GM12865 (cell line): ENCODE results near the gene GNG8.

Source experiments
- DNase-seq: peaks from one replicate; pipeline ENCODE4 v3.0.0; 2010; ENCODE audit warnings: low read depth
- H3K4me3 ChIP-seq: 2 replicates; pipeline ENCODE4 v1.5.1; 2011; ENCODE audit warnings: mild to moderate bottlenecking, low read depth, low read length, control low read depth
- TF ChIP-seq, protein P1 (sequence below): IDR thresholded peaks from 2 replicates; pipeline ENCODE4 v1.5.1; 2011; ENCODE audit warnings: low read length, control low read depth, low read depth, inconsistent platforms; ENCODE audit not compliant: insufficient read depth; ENCODE audit errors: missing control alignments

Gene GNG8

DNA sequence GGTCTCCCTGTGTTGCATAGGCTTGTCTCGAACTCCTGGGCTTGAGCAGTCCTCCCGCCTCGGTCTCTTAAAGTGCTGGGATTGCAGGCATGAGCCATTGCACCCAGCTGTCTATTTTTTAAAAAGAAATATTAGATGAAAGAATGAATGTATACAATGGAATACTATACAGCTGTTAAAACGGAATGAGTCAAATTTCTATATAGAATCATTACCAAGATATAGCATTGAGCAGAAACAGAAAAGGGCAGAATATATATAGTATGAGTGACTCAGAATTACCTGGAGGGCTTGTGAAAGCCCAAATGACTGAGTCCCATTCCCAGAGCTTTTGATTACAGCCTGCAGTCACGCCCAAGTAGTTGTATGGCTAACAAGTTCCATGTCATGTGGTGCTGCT, 20.5 kb upstream of the GNG8 start:
- TF ChIP-seq, protein P1, sequence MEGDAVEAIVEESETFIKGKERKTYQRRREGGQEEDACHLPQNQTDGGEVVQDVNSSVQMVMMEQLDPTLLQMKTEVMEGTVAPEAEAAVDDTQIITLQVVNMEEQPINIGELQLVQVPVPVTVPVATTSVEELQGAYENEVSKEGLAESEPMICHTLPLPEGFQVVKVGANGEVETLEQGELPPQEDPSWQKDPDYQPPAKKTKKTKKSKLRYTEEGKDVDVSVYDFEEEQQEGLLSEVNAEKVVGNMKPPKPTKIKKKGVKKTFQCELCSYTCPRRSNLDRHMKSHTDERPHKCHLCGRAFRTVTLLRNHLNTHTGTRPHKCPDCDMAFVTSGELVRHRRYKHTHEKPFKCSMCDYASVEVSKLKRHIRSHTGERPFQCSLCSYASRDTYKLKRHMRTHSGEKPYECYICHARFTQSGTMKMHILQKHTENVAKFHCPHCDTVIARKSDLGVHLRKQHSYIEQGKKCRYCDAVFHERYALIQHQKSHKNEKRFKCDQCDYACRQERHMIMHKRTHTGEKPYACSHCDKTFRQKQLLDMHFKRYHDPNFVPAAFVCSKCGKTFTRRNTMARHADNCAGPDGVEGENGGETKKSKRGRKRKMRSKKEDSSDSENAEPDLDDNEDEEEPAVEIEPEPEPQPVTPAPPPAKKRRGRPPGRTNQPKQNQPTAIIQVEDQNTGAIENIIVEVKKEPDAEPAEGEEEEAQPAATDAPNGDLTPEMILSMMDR = no peak
- H3K4me3 ChIP-seq = no peak overlapping the region
- DNase-seq = no peak

DNA sequence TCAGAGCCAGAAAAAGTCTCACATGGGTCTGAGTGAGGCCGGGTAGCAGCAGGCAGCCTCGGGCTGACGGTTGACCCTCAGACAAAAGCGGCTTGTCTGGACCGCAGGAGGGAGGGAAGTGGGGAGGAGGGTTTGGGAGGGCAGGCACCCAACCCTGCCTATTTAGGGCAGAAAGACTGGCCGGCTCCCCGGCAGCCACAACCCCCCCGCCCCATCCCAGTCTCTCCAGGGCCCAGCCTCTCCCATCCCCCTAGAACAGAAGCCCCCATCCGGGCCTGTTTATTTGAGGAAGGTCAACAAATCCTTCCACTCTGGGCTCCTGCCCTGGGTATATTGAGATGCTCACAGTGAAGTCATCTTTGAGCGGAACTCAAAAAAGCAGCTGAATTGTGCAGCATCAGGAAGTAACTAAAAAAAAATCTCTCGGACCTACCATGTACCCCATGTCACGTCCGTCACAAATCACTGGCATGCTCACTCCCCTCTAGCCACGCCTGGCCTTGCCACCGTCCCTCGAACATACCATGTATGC, 18.7 kb upstream of the GNG8 start:
- TF ChIP-seq, protein P1 = no peak
- DNase-seq = no peak
- no peak overlapping the region for H3K4me3 ChIP-seq

DNA sequence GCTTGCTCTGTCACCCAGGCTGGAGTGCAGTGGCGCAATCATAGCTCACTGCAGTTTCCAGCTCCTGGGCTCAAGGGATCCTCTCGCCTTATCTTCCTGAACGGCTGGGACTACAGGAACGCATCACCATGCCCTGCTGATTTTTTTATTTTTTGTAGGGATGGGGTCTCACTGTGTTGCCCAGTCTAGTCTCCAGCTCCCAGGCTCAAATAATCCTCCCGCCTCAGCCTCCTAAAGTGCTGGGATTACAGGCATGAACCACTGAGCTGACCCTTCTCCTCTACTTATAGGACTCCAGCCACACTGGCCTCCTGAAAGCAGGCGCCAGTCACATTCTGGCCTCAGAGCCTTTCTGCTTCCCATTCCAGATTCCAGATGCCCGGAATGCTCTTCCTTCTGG, 14.4 kb upstream of the GNG8 start:
- DNase-seq = no peak
- H3K4me3 ChIP-seq = no peak overlapping the region
- TF ChIP-seq, protein P1 = no peak

DNA sequence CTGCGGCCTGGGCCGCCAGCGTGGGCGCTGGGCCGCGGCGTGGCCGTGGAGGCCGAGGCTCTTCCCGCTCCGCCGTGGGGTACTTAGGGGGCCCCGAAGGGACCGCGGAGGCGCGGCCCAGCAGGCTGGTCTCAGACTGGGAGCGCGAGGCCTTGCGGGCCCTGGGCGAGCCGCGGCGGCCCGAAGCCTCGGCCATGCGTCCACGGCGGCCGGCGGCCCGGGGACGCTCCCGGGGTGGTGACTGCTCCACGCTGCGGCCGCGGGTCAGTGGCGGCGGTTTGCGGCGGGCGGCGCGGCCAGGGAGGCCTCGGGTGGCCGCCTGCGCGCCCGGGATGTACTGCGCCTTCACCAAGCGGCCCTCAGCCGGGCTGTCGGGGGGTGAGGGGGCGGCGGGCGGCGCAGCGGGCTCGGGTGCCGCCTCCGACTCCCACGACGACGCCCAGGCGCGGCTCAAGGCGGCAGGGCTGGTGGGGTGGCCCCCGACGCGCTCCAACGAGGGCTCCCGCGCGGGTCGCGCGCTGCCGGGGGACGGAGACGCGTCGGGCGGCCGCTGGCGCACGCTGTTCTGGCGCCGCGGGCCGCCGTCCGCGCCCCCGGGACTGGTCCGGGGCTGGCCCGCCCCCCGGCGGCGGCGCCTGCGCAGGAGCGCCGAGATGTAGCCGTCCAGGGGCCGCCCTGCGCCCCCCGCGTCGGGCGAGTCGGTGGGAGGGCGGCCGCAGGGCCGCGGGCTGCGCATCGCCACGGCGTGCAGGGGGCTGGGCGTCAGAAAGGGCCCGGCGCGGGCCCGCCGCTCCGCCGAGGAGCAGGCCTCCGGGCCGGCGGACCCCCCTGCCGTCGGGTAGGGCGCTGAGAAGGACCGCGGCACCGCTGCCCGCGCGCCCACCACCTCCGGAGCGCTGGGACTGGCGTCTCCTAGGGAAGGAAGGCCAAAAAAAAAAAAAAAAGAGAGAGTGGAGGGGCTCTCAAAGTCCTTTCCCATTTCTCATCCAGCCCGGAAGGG, 13.3 kb upstream of the GNG8 start:
- DNase-seq = no peak
- no peak overlapping the region for H3K4me3 ChIP-seq

DNA sequence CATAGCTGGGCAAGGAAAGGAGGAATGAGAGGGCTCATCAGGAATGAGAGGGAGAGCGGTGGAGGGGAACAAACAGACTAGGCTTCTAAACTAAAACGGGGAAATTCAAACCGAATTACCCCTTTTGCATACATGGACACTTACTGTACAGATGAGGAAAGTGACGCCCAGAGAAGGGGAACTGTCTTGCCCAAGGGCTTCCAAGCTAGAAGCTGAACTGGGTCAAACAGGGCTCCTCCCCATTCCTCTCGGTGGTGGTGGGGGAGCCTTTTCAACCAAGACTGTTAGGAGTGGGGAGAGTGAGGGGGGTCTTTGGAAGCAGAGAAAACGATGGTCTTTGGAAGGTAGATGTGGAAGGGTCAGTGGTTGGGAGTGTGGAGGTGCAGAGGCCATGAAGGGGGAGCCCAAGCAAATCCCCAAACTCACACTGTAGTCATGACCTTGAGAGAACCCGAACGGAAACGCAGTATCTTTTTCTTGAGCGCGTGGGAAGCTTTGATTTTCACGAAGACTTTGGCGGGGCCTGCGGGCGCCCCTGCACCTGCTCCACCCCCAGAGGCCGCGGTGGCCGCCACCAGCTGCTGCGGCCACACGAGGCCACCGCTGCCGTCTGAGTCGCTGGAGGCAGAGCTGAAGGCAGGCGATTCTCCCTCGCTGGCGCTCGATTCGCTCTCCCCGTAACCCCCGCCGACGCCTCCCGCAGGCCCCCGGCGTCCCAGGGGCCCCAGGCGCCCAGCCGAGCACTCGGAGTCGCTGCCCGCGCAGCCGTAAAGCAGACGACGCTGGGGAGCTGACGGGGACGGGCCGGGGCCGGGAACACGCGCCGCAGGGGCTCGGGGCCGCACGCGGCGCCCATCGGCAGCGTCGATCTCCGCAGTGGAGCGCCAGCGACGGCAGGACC, 12.3 kb upstream of the GNG8 start:
- DNase-seq = no peak
- TF ChIP-seq, protein P1 = no peak
- H3K4me3 ChIP-seq = no peak overlapping the region

More for the DNA sequence above, 13.3 kb upstream of the GNG8 start:
- TF ChIP-seq, protein P1 = no peak

DNA sequence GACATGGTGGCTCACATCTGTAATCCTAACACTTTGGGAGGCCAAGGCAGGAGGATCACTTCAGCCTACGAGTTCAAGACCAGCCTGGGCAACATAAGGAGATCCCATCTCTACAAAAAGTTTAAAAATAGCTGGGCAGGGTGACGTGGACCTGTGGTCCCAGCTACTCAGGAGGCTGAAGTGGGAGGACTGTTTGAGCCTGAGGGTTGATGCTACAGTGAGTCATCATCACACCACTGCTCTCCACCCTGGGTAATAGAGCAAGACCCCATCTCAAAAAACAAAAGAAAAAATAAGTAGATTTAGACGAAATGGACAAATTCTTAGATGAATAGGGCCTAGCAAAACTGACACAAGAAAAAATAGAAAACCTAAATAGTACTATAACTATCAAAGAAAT, 10.4 kb upstream of the GNG8 start:
- TF ChIP-seq, protein P1 = no peak
- no peak for DNase-seq
- no peak overlapping the region for H3K4me3 ChIP-seq
